HEK293T (cell line): Measurements from ENCODE around the gene SFXN1.

Experiments
- BHLHE40 ChIP-seq: fragments of 450-650 bp; IDR thresholded peaks from 2 replicates; pipeline ENCODE4 v1.6.1; 2016; ENCODE audit warnings: mild to moderate bottlenecking, moderate library complexity, borderline replicate concordance
- ELF4 ChIP-seq: fragments of 450-650 bp; IDR thresholded peaks from 2 replicates; pipeline ENCODE4 v1.6.1; 2017; ENCODE audit warnings: antibody characterized with exemption
- FOXA1 ChIP-seq: fragments of 450-650 bp; IDR thresholded peaks from 2 replicates; pipeline ENCODE4 v1.6.1; 2016; ENCODE audit warnings: mild to moderate bottlenecking
- FOXK2 ChIP-seq: fragments of 450-650 bp; IDR thresholded peaks from 2 replicates; pipeline ENCODE4 v1.6.1; 2016; ENCODE audit warnings: mild to moderate bottlenecking
- FOXM1 ChIP-seq: fragments of 450-650 bp; IDR thresholded peaks from 2 replicates; pipeline ENCODE4 v1.6.1; 2017; ENCODE audit warnings: mild to moderate bottlenecking, borderline replicate concordance
- HDGF ChIP-seq: fragments of 450-650 bp; IDR thresholded peaks from 2 replicates; pipeline ENCODE4 v1.6.1; 2017; ENCODE audit warnings: antibody characterized with exemption, borderline replicate concordance
- NFRKB ChIP-seq: fragments of 450-650 bp; IDR thresholded peaks from 2 replicates; pipeline ENCODE4 v1.6.1; 2016; ENCODE audit warnings: mild to moderate bottlenecking, moderate library complexity
- PKNOX1 ChIP-seq: fragments of 450-650 bp; IDR thresholded peaks from 2 replicates; pipeline ENCODE4 v1.6.1; 2016
- SP1 ChIP-seq: fragments of 450-650 bp; IDR thresholded peaks from 2 replicates; pipeline ENCODE4 v1.6.1; 2017
- SUZ12 ChIP-seq: fragments of 450-650 bp; IDR thresholded peaks from 2 replicates; pipeline ENCODE4 v1.6.1; 2016; ENCODE audit warnings: mild to moderate bottlenecking
- TARDBP ChIP-seq: fragments of 450-650 bp; IDR thresholded peaks from 2 replicates; pipeline ENCODE4 v1.6.1; 2016
- ZNF384 ChIP-seq: fragments of 450-650 bp; IDR thresholded peaks from 2 replicates; pipeline ENCODE4 v1.6.1; 2016

DNA sequence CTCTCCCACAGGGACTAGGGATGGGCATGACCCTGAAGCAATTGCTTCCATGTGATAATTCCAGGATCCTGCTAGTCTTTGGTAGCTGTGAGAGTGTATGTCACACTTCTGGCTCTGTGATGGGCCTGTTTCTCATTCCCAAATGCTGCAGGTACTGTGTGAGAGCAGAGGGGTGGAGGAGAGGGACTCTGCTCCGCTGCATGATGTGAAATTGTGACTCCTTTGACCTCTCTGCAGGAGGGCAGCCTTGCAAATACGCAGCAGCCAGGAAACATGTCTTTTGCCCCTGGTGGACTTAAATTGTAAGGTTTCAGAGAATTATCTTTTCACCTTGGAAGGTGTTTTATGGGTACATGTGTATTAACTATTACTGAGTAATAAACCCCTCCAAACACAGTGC lies 61.6 kb downstream of the SFXN1 start:
- TF ChIP-seq PKNOX1 (no peak), FOXA1 (no peak), HDGF (no peak), ELF4 (no peak), NFRKB (no peak), BHLHE40 (no peak), FOXM1 (no peak), SP1 (no peak), FOXK2 (no peak), SUZ12 (no peak), ZNF384 (no peak), TARDBP (no peak)
